GM21515 (cell line): ENCODE results near the gene SLC25A40.

Source experiments
- ATAC-seq: cut with Tn5 transposase; IDR thresholded peaks from one replicate; pipeline ENCODE4 v1.9.1; 2021; ENCODE audit not compliant: unreplicated experiment

SLC25A40 gene

GRCh38 chr7:87785368-87785995, 90.7 kb downstream of the SLC25A40 start:
- ATAC-seq, result no peak

- ATAC-seq, result no peak
Observed at GRCh38 chr7:87784424-87784823, 91.7 kb downstream of the SLC25A40 start.
